NB4 (cell line): ENCODE data around the gene WDR75.

Source experiments
- DNase-seq: peaks from one replicate; pipeline ENCODE4 v3.0.0; 2010; ENCODE audit warnings: low read depth
- H3K4me3 ChIP-seq: one replicate; pipeline ENCODE4 v1.5.1; 2011; ENCODE audit warnings: mild to moderate bottlenecking, low read depth, low read length, moderate library complexity
- CTCF ChIP-seq: IDR thresholded peaks from one replicate; pipeline ENCODE4 v1.5.1; 2012; ENCODE audit warnings: low read depth, low read length
- MAX ChIP-seq: IDR thresholded peaks from 2 replicates; pipeline ENCODE4 v1.6.1; 2011; ENCODE audit warnings: low read depth, low read length
- MYC ChIP-seq: IDR thresholded peaks from 2 replicates; pipeline ENCODE4 v1.6.1; 2011; ENCODE audit warnings: low read depth, low read length
- POLR2A ChIP-seq: IDR thresholded peaks from 2 replicates; pipeline ENCODE4 v1.6.1; 2011; ENCODE audit warnings: mild to moderate bottlenecking; ENCODE audit not compliant: insufficient read length; ENCODE audit errors: extremely low read depth

The WDR75 gene

GRCh38 chr2:189492451-189492850 is 51.2 kb downstream of the WDR75 start:
- H3K4me3 ChIP-seq, result no peak overlapping the region
- TF ChIP-seq MAX, result no peak
- no peak for TF ChIP-seq POLR2A
- no peak for TF ChIP-seq MYC
- no peak for TF ChIP-seq CTCF
- no peak for DNase-seq

DNA sequence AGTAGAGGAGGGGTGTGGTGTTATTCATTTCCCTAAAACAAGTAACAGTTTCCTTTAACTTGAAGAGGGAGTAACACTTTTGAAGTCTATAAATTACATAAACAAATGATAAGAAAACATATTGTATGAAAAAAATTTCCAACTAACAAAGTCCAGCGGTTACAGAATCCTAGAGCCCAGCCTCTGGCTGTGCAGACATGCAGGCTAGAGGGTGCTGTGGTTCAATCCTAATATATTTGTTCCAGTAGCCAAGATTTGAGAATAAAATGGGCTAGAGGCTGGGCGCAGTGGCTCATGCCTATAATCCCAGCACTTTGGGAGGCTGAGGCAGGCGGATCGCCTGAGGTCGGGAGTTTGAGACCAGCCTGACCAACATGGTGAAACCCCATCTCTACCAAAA is 56.9 kb downstream of the WDR75 start:
- H3K4me3 ChIP-seq, result no peak overlapping the region
- no peak for TF ChIP-seq MAX
- no peak for DNase-seq

- no peak for DNase-seq
- H3K4me3 ChIP-seq, result no peak overlapping the region
- TF ChIP-seq CTCF (no peak), POLR2A (no peak), MYC (no peak), MAX (no peak)
Measured at GRCh38 chr2:189499137-189499536, 57.9 kb downstream of the WDR75 start.

DNA sequence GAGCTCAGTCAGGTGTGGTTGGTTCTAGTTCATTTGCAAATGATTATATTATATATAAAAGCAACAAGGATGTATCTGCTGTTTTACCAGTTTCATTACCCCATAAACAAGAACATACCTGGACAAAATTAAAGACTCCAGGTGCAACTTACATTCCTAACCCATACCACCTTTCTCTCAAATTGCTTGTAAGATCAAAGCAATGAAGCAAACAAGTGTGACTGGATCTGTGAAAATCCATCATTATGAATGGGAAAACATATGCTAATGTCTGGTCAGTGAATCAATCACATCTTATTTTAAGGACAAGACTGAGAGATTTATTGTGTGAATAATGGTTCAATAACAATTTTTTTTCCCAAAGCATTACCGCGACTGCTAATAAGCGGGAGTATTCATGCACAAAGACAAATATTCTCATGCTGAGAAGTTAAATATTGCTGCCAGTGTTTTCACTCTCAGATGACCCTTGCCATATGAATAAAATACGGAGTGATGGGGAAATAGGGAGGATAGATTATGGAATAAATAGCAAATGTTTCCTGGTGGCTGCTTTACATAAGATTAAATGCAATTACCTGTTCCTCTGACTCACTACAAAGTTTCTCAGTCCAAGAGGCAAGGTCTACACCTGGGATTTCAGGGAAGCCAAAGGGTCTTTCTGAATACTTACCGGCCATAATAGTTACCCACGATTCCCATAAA is 59.3 kb downstream of the WDR75 start:
- no peak for DNase-seq
- H3K4me3 ChIP-seq, result no peak overlapping the region
- TF ChIP-seq CTCF (no peak), MYC (no peak), POLR2A (no peak), MAX (no peak)

DNA sequence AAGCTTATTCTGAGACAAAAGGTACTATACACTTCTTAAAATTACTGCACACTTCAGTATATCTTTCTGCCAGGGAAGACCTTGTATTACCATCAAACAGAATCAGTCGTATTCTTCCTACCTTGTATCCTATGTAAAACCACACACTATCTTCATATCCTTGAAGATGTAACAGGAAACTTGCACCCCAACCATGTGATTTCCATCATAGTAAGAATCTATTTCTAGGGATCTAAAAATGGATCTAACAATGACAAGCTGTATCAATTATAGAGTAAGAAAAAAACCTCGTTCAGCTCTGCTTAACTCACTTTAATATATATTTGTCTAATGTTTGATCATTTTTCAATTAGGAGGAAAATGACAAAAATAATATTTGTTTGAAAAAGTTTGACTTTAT is 60.2 kb downstream of the WDR75 start:
- TF ChIP-seq CTCF, result no peak
- no peak overlapping the region for H3K4me3 ChIP-seq
- DNase-seq, result no peak

GRCh38 chr2:189502714-189503113 is 61.4 kb downstream of the WDR75 start:
- TF ChIP-seq POLR2A (no peak), CTCF (no peak)
- no peak overlapping the region for H3K4me3 ChIP-seq
- no peak for DNase-seq

- no peak for TF ChIP-seq CTCF
- no peak for TF ChIP-seq POLR2A
- no peak for TF ChIP-seq MAX
- no peak for TF ChIP-seq MYC
- no peak overlapping the region for H3K4me3 ChIP-seq
- no peak for DNase-seq
Measured at GRCh38 chr2:189504238-189504637, 63.0 kb downstream of the WDR75 start.
